ENCODE results near the gene SEPSECS. TPM values are rescaled to one million over a fixed set of nuclear protein-coding genes. Genes with fewer than 3 reads are reported as not detected.

Gene SEPSECS
- total and polyA plus RNA-seq, 2 donors from 2014 or later = 7.3 to 13.8 TPM

- Histone ChIP-seq H3K4me3 (ENCODE audit: low read length in 3 of 3) (no peak overlapping the region), H3K9ac (ENCODE audit: low read length in 3 of 3) (no peak overlapping the region), H3K4me1 (ENCODE audit: control insufficient read depth in 2 of 3, insufficient read depth in 2 of 3, low read depth in 1 of 3, low read length in 3 of 3) (peaks cover 0 to 3% (median 0%) of the 10 kb centered on the region in 3 donors), H3K27ac (ENCODE audit: low read depth in 2 of 2, low read length in 2 of 2) (no peak overlapping the region), H3K36me3 (ENCODE audit: control insufficient read depth in 2 of 3, insufficient read depth in 3 of 3, low read length in 3 of 3) (peaks cover 0 to 5% (median 0%) of the 10 kb centered on the region in 3 donors), H3K9me3 (ENCODE audit: control insufficient read depth in 2 of 3, insufficient read depth in 1 of 3, low read length in 3 of 3) (no peaks in the 10 kb centered on the region), H3K27me3 (ENCODE audit: control insufficient read depth, insufficient read depth, low read length) (no peaks in the 10 kb centered on the region)
- intact Hi-C loops (cut with DNase I) = no loop called here
- TF ChIP-seq, protein P1, sequence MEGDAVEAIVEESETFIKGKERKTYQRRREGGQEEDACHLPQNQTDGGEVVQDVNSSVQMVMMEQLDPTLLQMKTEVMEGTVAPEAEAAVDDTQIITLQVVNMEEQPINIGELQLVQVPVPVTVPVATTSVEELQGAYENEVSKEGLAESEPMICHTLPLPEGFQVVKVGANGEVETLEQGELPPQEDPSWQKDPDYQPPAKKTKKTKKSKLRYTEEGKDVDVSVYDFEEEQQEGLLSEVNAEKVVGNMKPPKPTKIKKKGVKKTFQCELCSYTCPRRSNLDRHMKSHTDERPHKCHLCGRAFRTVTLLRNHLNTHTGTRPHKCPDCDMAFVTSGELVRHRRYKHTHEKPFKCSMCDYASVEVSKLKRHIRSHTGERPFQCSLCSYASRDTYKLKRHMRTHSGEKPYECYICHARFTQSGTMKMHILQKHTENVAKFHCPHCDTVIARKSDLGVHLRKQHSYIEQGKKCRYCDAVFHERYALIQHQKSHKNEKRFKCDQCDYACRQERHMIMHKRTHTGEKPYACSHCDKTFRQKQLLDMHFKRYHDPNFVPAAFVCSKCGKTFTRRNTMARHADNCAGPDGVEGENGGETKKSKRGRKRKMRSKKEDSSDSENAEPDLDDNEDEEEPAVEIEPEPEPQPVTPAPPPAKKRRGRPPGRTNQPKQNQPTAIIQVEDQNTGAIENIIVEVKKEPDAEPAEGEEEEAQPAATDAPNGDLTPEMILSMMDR (IDR thresholded peaks at IDR 0.05; ENCODE audit: borderline replicate concordance, extremely low read depth, insufficient read depth) = no peak
- no peak for DNase-seq
- FAIRE-seq = no peak
Measured at GRCh38 chr4:25155947-25156346, 4.3 kb downstream of the SEPSECS start.

DNA sequence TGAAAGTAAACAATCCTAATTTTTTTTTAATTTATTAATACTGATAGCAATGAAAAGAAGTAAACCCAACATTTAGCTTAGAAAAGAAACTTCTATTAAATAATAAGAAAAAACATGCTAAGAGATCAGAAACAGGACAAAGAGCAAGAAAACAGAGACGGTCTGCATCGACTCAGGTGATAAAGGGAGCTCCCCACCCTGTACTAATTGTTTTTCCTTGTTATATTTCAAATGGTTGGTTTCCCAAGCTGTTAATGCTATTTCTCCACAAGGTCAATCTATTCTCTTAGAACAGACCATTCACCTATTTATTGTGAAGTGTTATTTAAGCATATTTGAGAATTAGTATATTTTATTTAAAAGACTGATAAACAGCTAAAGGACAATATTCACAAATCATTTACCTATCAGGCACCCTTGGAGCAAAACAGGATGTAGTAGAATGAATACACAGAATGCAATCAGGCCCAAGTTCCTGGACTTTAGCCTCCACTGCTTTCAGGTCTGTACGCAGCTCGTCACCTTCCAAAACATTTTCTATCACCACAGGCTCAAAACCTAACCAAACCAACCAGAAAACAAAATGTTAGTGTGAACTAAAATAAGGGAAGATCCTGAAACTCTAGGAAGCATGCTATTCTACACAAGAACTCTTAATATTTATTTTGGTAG, 5.5 kb downstream of the SEPSECS start:
- Histone ChIP-seq H3K27ac (ENCODE audit: low read depth in 2 of 2, low read length in 2 of 2) (peak overlapping the region; percentile 45), H3K4me1 (ENCODE audit: control insufficient read depth in 2 of 3, insufficient read depth in 2 of 3, low read depth in 1 of 3, low read length in 3 of 3) (peaks cover 0 to 3% (median 0%) of the 10 kb centered on the region in 3 donors), H3K9ac (ENCODE audit: low read length in 3 of 3) (no peak overlapping the region), H3K9me3 (ENCODE audit: control insufficient read depth in 2 of 3, insufficient read depth in 1 of 3, low read length in 3 of 3) (no peaks in the 10 kb centered on the region), H3K4me3 (ENCODE audit: low read length in 3 of 3) (no peak overlapping the region), H3K36me3 (ENCODE audit: control insufficient read depth in 2 of 3, insufficient read depth in 3 of 3, low read length in 3 of 3) (peaks cover 0 to 5% (median 0%) of the 10 kb centered on the region in 3 donors), H3K27me3 (ENCODE audit: control insufficient read depth, insufficient read depth, low read length) (no peaks in the 10 kb centered on the region)
- FAIRE-seq (peak; percentile 76), DNase-seq (peak in 1 of 5 donors; percentile 39)
- intact Hi-C loops (cut with DNase I) = no loop called here
- TF ChIP-seq, protein P1 (IDR thresholded peaks at IDR 0.05; ENCODE audit: borderline replicate concordance, extremely low read depth, insufficient read depth) = no peak

DNA sequence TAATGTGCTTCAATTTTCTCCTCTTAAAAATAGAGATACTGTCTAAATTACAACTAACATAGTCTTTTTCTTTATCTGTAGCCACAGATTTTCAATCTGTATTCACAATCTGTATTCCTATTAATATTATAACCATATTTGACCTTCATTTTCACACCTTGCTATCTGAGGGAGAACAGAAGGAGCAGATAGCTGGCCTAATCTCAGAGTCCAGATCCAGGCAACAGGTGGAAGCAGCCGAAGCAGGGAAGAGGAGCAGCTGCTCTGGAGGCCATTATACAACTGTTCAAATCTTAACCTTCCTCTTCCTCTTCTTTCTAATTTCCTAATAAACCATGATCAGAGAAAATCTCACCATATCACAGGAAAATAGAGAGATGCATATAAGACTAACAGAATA, 14.2 kb downstream of the SEPSECS start:
- DNase-seq (no peak), FAIRE-seq (no peak)
- Histone ChIP-seq H3K9ac (ENCODE audit: low read length in 3 of 3) (no peak overlapping the region), H3K27ac (ENCODE audit: low read depth in 2 of 2, low read length in 2 of 2) (no peak overlapping the region), H3K4me3 (ENCODE audit: low read length in 3 of 3) (no peak overlapping the region), H3K9me3 (ENCODE audit: control insufficient read depth in 2 of 3, insufficient read depth in 1 of 3, low read length in 3 of 3) (no peaks in the 10 kb centered on the region), H3K4me1 (ENCODE audit: control insufficient read depth in 2 of 3, insufficient read depth in 2 of 3, low read depth in 1 of 3, low read length in 3 of 3) (no peaks in the 10 kb centered on the region), H3K27me3 (ENCODE audit: control insufficient read depth, insufficient read depth, low read length) (no peaks in the 10 kb centered on the region), H3K36me3 (ENCODE audit: control insufficient read depth in 2 of 3, insufficient read depth in 3 of 3, low read length in 3 of 3) (peaks cover 0 to 17% (median 3%) of the 10 kb centered on the region in 3 donors)
- intact Hi-C loops (cut with DNase I) = no loop called here
- TF ChIP-seq, protein P1 (IDR thresholded peaks at IDR 0.05; ENCODE audit: borderline replicate concordance, extremely low read depth, insufficient read depth) = no peak

All from kidney (tissue), 14 donors.